ENCODE measurements around the gene ADAP2.
"Not testable (repeated sequence)": the region's sequence is repeated elsewhere in the genome, so short reads cannot be mapped to it uniquely, and the experiment has no call there.

Gene ADAP2

DNA sequence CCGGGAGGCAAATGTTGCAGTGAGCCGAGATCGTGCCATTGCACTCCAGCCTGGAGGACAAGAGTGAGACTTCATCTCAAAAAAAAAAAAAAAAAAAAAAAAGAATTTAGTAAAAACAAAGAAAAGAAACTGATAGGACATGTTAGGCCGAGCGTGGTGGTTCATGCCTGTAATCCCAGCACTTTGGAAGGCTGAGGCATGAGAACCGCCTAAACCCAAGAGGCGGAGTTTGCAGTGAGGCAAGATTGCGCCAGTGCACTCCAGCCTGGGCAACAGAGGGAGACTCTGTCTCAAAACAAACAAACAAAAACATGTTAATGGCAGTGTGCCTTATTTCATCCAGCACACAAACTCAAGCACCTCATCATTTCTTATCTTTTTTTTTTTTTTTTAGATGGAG is 42.6 kb downstream of the ADAP2 start:
- not testable (repeated sequence) for H3K36me3 Mint-ChIP-seq (ENCODE audit: insufficient read depth); H3K4me3 Mint-ChIP-seq; H3K27ac Mint-ChIP-seq (ENCODE audit: low read depth); H3K9me3 Mint-ChIP-seq; H3K27me3 Mint-ChIP-seq; H3K4me1 Mint-ChIP-seq; ATAC-seq (replicated peaks; ENCODE audit: extremely low read depth, poor library complexity, severe bottlenecking); DNase-seq (ENCODE audit: low spot score in 2 of 2)

DNA sequence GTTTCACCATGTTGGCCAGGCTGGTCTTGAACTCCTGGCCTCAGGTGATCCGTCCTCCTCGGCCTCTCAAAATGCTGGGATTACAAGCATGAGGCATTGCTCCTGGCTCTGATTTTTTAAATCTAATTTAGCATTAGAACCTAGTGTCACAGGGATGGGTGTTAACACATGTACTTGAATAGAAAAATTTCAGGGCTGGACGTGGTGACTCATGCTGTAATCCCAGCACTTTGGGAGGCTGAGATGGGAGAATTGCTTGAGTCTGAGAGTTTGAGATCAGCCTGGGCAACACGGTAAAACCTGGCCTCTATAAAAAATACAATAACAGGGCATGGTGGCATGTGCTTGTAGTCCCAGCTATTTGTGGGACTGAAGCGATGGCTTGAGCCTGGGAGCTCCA is 43.1 kb downstream of the ADAP2 start:
- H3K4me1 Mint-ChIP-seq, result no peaks in the 10 kb centered on the region
- no peaks in the 10 kb centered on the region for H3K27me3 Mint-ChIP-seq
- no peak for DNase-seq (ENCODE audit: low spot score in 2 of 2)
- ATAC-seq (replicated peaks; ENCODE audit: extremely low read depth, poor library complexity, severe bottlenecking), result no peak
- H3K27ac Mint-ChIP-seq (ENCODE audit: low read depth), result no peak overlapping the region
- H3K4me3 Mint-ChIP-seq, result no peak overlapping the region
- no peaks in the 10 kb centered on the region for H3K36me3 Mint-ChIP-seq (ENCODE audit: insufficient read depth)
- no peaks in the 10 kb centered on the region for H3K9me3 Mint-ChIP-seq

DNA sequence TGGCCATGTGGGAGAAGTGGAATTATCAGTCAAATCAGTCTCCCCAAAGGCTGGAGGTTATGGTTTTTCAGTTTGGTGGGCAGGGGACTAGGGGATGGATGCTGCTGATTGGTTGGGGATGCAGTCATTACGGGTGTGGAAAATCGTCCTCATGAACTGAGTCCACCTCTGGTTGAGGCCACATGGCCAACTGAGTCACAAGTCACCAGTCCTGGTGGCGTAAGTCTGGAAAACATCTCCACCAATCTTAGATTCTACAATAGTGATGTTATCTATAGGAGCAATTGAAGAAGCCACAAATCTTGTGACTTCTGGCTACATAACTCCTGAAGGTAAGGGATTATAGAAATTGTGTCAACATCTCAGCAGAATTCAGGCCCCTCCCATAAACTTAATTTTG is 43.9 kb downstream of the ADAP2 start:
- ATAC-seq (replicated peaks; ENCODE audit: extremely low read depth, poor library complexity, severe bottlenecking), result no peak
- peaks cover 1% of the 10 kb centered on the region for H3K36me3 Mint-ChIP-seq (ENCODE audit: insufficient read depth)
- no peaks in the 10 kb centered on the region for H3K27me3 Mint-ChIP-seq
- no peak for DNase-seq (ENCODE audit: low spot score in 2 of 2)
- H3K4me1 Mint-ChIP-seq, result peaks cover 7% of the 10 kb centered on the region
- H3K9me3 Mint-ChIP-seq, result no peaks in the 10 kb centered on the region
- no peak overlapping the region for H3K4me3 Mint-ChIP-seq
- H3K27ac Mint-ChIP-seq (ENCODE audit: low read depth), result no peak overlapping the region

DNA sequence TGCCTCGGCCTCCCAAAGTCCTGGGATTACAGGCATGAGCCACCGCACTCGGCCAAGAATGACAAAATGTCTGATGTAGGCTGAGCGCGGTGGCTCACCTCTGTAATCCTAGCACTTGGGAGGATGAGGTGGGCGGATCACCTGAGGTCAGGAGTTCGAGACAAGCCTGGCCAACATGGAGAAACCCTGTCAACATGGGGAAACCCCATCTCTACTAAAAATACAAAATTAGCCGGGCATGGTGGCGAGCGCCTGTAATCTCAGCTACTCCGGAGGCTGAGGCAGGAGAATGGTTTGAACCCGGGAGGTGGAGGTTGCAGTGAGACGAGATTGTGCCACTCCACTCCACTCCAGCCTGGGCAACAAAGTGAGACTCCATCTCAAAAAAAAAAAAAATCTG is 46.2 kb downstream of the ADAP2 start:
- H3K4me1 Mint-ChIP-seq, result peaks cover 23% of the 10 kb centered on the region
- not testable (repeated sequence) for H3K9me3 Mint-ChIP-seq; H3K27ac Mint-ChIP-seq (ENCODE audit: low read depth); H3K27me3 Mint-ChIP-seq; DNase-seq (ENCODE audit: low spot score in 2 of 2); ATAC-seq (replicated peaks; ENCODE audit: extremely low read depth, poor library complexity, severe bottlenecking); H3K36me3 Mint-ChIP-seq (ENCODE audit: insufficient read depth); H3K4me3 Mint-ChIP-seq

DNA sequence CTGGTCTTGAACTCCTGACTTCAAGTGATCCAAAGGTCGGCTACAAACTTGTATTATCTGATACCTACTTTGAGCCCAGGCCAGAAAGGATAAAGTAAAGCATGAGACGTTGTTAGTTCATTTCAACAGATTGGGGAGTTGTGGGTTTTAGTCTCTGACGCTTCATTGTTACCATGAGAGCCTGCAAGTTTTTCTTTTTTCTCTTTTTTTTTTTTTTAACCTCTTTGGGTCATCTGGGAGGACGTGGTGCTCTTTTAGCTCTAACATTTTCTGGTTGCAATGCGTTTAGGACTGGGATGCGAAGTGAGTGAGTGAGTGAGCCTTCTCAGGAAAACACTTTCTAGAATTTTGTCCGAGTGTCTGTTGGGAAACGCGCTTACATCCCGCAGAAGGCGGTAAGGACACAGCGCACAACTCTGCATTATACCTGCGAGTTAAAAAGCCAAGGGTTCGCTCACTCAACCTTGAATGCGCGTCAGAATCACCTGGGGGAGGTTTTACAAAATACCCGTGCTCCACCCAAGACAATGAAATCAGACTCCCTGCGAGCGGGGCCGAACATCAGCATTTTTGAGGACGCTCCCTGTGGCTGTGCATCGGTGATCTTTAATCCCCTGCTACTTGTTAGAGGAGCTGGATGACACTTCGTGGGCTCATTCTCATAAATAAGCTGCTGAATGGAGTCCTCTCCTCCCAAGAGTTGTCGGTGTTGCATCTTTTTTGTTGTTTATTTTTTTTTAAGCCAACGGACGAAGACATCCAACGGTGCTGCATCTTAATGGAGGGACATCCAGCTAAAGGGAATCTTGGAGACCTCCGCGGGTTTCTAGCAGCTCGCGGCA is 48.5 kb downstream of the ADAP2 start:
- no peak for ATAC-seq (replicated peaks; ENCODE audit: extremely low read depth, poor library complexity, severe bottlenecking)
- no peaks in the 10 kb centered on the region for H3K9me3 Mint-ChIP-seq
- H3K4me1 Mint-ChIP-seq, result peaks cover 31% of the 10 kb centered on the region
- peaks cover 8% of the 10 kb centered on the region for H3K36me3 Mint-ChIP-seq (ENCODE audit: insufficient read depth)
- H3K27me3 Mint-ChIP-seq, result no peaks in the 10 kb centered on the region
- DNase-seq (ENCODE audit: low spot score in 2 of 2), result no peak
- peak overlapping the region; percentile 96 for H3K4me3 Mint-ChIP-seq
- H3K27ac Mint-ChIP-seq (ENCODE audit: low read depth), result peak overlapping the region; percentile 98

DNA sequence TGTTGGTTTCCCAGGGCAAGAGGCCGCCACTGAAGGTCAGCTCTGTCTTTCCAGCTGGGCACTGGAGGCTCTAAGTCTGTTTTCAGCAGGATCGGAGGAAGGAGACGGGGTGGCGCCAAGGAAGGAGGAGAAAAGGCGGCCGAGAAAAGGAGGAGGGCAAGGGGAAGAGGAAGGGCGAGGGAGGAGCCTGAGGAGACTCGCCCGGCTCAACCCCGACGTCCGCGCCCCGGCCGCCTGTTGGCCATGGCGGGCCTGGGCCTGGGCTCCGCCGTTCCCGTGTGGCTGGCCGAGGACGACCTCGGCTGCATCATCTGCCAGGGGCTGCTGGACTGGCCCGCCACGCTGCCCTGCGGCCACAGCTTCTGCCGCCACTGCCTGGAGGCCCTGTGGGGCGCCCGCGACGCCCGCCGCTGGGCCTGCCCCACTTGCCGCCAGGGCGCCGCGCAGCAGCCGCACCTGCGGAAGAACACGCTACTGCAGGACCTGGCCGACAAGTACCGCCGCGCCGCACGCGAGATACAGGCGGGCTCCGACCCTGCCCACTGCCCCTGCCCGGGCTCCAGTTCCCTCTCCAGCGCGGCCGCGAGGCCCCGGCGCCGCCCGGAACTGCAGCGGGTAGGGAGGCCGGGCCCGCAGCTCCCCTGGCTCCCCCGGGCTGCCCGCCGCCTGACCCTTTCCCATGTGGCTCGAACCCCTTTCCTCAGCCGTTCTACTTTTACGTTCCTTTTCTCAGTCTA is 49.3 kb downstream of the ADAP2 start, which contains the start of gene RNF135:
TSS of gene RNF135 (plus strand) at position 209 of the 737 bp plus-strand sequence. CDS start at position 244, 35 bp downstream.
- H3K27ac Mint-ChIP-seq (ENCODE audit: low read depth), result peak within 1 kb of the TSS; percentile 98
- ATAC-seq (replicated peaks; ENCODE audit: extremely low read depth, poor library complexity, severe bottlenecking), result peak; percentile 65
- H3K27me3 Mint-ChIP-seq, result no peaks in the 10 kb centered on the region
- peaks cover 36% of the 10 kb centered on the region for H3K4me1 Mint-ChIP-seq
- H3K9me3 Mint-ChIP-seq, result no peaks in the 10 kb centered on the region
- DNase-seq (ENCODE audit: low spot score in 2 of 2), result peak; percentile 27 to 44
- H3K4me3 Mint-ChIP-seq, result peak within 1 kb of the TSS; percentile 96
- peaks cover 11% of the 10 kb centered on the region for H3K36me3 Mint-ChIP-seq (ENCODE audit: insufficient read depth)

DNA sequence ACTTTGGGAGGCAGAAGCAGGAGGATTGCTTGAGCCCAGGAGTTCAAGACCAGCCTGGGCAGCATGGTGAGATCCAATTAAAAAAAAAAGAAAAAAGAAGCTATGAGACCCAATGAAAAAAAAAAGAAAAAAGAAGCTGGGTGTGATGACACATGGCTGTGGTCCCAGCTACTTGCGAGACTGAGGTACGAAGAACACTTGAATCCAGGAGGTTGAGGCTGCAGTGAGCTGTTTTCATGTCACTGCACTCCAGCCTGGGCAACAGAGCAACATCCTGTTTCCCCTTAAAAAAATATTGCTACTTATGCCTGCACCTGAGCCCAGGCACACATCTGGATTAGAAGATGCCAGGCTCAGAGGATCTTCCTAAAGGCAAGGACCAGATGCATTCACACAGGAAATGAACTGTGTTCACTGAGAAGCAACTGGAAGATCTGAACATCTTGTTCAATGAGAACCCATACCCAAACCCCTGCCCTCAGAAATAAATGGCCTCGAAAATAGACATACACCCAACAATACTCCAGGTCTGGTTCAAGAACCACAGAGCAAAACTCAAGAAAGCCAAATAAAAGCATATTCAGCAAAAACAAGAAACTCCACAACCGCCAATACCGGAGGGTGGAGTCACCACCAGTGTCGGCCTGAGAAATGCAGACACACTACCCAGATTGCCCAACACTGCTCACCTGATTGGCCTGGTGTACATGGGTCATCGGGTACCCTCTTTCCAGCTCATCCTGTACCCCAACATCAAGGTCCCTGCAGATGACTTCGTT is 53.5 kb downstream of the ADAP2 start:
- peak in 1 of 2 donors; percentile 41 for DNase-seq (ENCODE audit: low spot score in 2 of 2)
- Mint-ChIP-seq H3K4me3 (peak overlapping the region; percentile 16), H3K4me1 (peaks cover 41% of the 10 kb centered on the region), H3K27me3 (no peaks in the 10 kb centered on the region), H3K9me3 (no peaks in the 10 kb centered on the region), H3K36me3 (ENCODE audit: insufficient read depth) (peaks cover 12% of the 10 kb centered on the region), H3K27ac (ENCODE audit: low read depth) (peak overlapping the region; percentile 89)
- ATAC-seq (replicated peaks; ENCODE audit: extremely low read depth, poor library complexity, severe bottlenecking), result peak; percentile 81

DNA sequence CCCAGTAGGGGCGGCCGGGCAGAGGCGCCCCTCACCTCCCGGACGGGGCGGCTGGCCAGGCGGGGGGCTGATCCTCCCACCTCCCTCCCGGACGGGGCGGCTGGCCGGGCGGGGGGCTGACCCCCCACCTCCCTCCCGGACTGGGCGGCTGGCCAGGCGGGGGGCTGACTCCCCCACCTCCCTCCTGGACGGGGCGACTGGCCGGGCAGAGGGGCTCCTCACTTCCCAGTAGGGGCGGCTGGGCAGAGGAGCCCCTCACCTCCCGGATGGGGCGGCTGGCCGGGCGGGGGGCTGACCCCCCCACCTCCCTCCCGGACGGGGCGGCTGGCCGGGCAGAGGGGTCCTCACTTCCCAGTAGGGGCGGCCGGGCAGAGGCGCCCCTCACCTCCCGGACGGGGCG is 58.2 kb downstream of the ADAP2 start:
- not testable (repeated sequence) for H3K27me3 Mint-ChIP-seq; H3K36me3 Mint-ChIP-seq (ENCODE audit: insufficient read depth); H3K27ac Mint-ChIP-seq (ENCODE audit: low read depth); H3K9me3 Mint-ChIP-seq; H3K4me3 Mint-ChIP-seq; DNase-seq (ENCODE audit: low spot score in 2 of 2); ATAC-seq (replicated peaks; ENCODE audit: extremely low read depth, poor library complexity, severe bottlenecking)
- peaks cover 16% of the 10 kb centered on the region for H3K4me1 Mint-ChIP-seq

DNA sequence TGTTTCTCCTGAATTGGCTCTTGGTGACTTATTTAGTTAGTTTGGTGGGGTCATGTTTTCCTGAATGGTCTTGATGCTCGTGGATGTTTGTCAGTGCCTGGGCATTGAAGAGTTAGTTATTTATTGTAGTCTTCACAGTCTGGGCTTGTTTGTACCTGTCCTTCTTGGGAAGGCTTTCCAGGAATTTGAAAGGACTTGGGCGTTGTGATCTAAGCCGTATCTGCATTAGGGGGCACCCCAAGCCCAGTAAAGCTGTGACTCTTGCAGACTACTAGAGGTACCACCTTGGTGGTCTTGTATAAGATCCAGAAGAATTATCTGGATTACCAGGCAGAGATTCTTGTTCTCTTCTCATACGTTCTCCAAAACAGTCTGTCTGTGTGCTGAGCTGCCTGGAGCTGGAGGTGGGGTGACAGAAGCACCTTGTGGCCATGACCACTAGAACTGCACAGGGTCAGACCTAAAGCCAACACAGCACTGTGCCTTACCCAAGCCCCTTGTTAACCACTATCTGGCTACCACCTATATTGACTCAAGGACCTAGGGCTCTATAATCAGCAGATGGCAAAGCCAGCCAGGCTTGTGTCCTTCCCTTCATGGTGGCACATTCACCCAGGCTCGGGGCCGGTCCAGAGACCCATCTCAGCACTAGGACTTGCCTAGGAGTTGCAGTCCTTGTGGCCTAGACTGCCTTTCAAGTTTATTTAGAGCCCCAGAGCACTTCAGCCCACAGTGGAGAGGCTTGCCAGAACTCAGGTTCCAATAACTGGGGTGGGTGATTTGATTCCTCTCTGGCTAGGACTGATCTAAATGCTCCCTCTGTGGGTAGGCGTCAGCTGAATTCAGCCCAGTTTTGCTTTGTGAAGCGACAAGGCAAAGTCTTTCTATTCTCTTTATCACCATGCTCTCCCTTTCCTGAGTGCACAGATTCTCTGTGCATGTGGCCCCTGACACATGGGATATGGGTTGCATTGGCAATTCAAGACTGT is 60.1 kb downstream of the ADAP2 start:
- no peak for ATAC-seq (replicated peaks; ENCODE audit: extremely low read depth, poor library complexity, severe bottlenecking)

DNA sequence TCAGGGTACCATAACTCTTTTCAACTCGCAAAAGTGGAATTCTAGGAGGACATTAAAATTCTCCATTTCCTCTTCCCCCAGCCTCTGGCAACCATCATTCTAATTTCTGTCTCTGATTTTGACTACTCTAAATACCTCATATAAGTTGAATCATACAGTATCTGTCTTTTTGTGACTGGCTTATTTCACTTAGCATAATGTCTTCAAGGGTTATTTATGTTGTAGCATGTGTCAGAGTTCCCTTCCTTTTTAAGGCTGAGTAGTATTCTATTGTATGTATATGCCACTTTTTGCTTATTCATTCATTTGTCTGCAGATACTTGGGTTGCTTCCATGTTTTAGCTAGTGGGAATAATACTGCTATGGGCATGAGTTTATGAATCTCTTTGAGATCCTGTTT is 61.1 kb downstream of the ADAP2 start:
- ATAC-seq (replicated peaks; ENCODE audit: extremely low read depth, poor library complexity, severe bottlenecking) (no peak), DNase-seq (ENCODE audit: low spot score in 2 of 2) (no peak)
- no peak overlapping the region for H3K4me3 Mint-ChIP-seq
- no peaks in the 10 kb centered on the region for H3K27me3 Mint-ChIP-seq
- H3K4me1 Mint-ChIP-seq, result no peaks in the 10 kb centered on the region
- peaks cover 13% of the 10 kb centered on the region for H3K36me3 Mint-ChIP-seq (ENCODE audit: insufficient read depth)
- no peaks in the 10 kb centered on the region for H3K9me3 Mint-ChIP-seq
- no peak overlapping the region for H3K27ac Mint-ChIP-seq (ENCODE audit: low read depth)

More for the DNA sequence above, 60.1 kb downstream of the ADAP2 start:
- peaks cover 3% of the 10 kb centered on the region for H3K4me1 Mint-ChIP-seq
- H3K9me3 Mint-ChIP-seq, result no peaks in the 10 kb centered on the region
- no peak for DNase-seq (ENCODE audit: low spot score in 2 of 2)
- peak overlapping the region; percentile 19 for H3K27ac Mint-ChIP-seq (ENCODE audit: low read depth)
- no peak overlapping the region for H3K4me3 Mint-ChIP-seq
- no peaks in the 10 kb centered on the region for H3K27me3 Mint-ChIP-seq
- peaks cover 13% of the 10 kb centered on the region for H3K36me3 Mint-ChIP-seq (ENCODE audit: insufficient read depth)

DNA sequence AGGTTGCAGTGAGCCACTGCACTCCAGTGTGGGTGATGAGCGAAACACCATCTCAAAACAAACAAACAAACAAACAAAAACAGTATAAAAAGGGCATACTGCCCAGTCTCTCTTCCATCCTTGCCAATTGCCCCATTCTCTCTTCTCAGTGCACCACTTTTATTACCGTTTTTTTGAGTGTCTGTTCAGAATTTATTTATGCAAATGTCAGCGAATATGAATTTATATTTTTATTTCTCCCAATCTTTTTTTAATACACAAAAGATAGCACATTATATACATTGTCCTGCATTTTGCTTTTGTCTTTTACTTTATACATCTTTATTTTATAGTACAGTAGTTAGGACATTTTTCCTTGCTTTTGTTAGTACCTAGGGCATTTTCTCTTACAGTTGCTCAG is 68.7 kb downstream of the ADAP2 start:
- H3K4me1 Mint-ChIP-seq, result no peaks in the 10 kb centered on the region
- H3K27ac Mint-ChIP-seq (ENCODE audit: low read depth), result peak overlapping the region; percentile 68
- ATAC-seq (replicated peaks; ENCODE audit: extremely low read depth, poor library complexity, severe bottlenecking), result no peak
- DNase-seq (ENCODE audit: low spot score in 2 of 2), result no peak
- no peaks in the 10 kb centered on the region for H3K27me3 Mint-ChIP-seq
- H3K9me3 Mint-ChIP-seq, result no peaks in the 10 kb centered on the region
- H3K4me3 Mint-ChIP-seq, result no peak overlapping the region
- peaks cover 27% of the 10 kb centered on the region for H3K36me3 Mint-ChIP-seq (ENCODE audit: insufficient read depth)

Data from central memory CD8-positive, alpha-beta T cell (primary cell).